Keratinocyte (primary cell): Measurements from ENCODE around the gene TRAPPC2L.

Experiments used
- CTCF ChIP-seq, 3 experiments: IDR thresholded peaks in 1 of 3; conservative IDR thresholded peaks in 1 of 3; optimal IDR thresholded peaks in 1 of 3; 2 replicates in 2 of 3; 3 replicates in 1 of 3; pipeline versions ENCODE3 to v1.5.1; 2011; ENCODE audit warnings: low read length in 3 of 3, mild to moderate bottlenecking in 3 of 3, moderate library complexity in 2 of 3, control low read depth in 1 of 3, inconsistent platforms in 1 of 3; ENCODE audit not compliant: insufficient read depth in 2 of 3; ENCODE audit errors: extremely low read depth in 1 of 3
- EZH2 ChIP-seq: IDR thresholded peaks from one replicate; pipeline ENCODE4 v1.6.1; 2012; ENCODE audit warnings: inconsistent platforms, mild to moderate bottlenecking, low read length, moderate library complexity

DNA sequence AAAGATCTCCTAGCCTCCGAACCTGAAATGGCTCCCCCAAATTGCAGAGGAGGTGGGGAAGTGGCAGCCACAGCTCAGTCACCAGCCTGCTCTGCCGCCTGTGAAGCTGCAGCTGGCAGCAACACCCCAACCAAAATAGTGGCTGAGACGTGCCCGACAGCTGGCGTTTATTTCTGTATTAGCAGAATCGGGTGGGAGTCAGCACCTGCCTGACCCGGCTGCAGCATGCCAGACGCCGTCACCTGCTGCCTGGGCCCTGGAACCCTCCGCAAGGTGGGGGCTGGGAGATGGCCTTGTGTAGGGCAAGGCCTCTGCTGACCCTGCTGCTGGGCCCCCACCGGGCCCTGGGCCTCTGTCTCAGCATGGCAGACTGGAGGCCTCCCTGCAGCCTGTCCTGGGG, 27.0 kb downstream of the TRAPPC2L start:
- no peak for TF ChIP-seq CTCF (optimal IDR thresholded peaks at IDR 0.05 in 1 of 3, IDR thresholded peaks at IDR 0.05 in 1 of 3, conservative IDR thresholded peaks at IDR 0.05 in 1 of 3; ENCODE audit: extremely low read depth in 1 of 3, insufficient read depth in 2 of 3, low read length in 3 of 3)
- no peak for TF ChIP-seq EZH2
